HG03103 (cell line): ENCODE results near the gene NDST1.
"Not testable (repeated sequence)": the region's sequence is repeated elsewhere in the genome, so short reads cannot be mapped to it uniquely, and the experiment has no call there.

Source experiments
- ATAC-seq: cut with Tn5 transposase; IDR thresholded peaks from one replicate; pipeline ENCODE4 v1.9.1; 2021; ENCODE audit warnings: low read depth; ENCODE audit not compliant: unreplicated experiment

The NDST1 gene

GRCh38 chr5:150507474-150508276 is at the start of gene NDST1:
TSS of gene NDST1 (plus strand) at chr5:150508131. CDS start at chr5:150521255, 13,124 bp downstream.
- ATAC-seq: no peak

GRCh38 chr5:150458802-150459557 is 49.0 kb upstream of the NDST1 start:
- ATAC-seq: peak; percentile 48

GRCh38 chr5:150460781-150461180 is 47.1 kb upstream of the NDST1 start:
- ATAC-seq: peak; percentile 20

GRCh38 chr5:150461231-150461630 is 46.7 kb upstream of the NDST1 start:
- peak; percentile 80 for ATAC-seq

GRCh38 chr5:150464554-150465012 is 43.3 kb upstream of the NDST1 start:
- no peak for ATAC-seq

GRCh38 chr5:150465927-150466326 is 42.0 kb upstream of the NDST1 start:
- no peak for ATAC-seq

- ATAC-seq: no peak
These were observed 39.7 kb upstream of the NDST1 start for GRCh38 chr5:150468206-150468605.

- ATAC-seq: no peak
These were observed 38.0 kb upstream of the NDST1 start for GRCh38 chr5:150469718-150470469.

- no peak for ATAC-seq
These were observed 34.1 kb upstream of the NDST1 start for GRCh38 chr5:150473673-150474358.

- ATAC-seq: not testable (repeated sequence)
These were observed 31.4 kb upstream of the NDST1 start for GRCh38 chr5:150476568-150476967.

GRCh38 chr5:150479416-150479815 is 28.5 kb upstream of the NDST1 start:
- ATAC-seq: no peak

GRCh38 chr5:150481708-150481965 is 26.3 kb upstream of the NDST1 start:
- ATAC-seq: no peak

GRCh38 chr5:150481972-150482406 is 25.9 kb upstream of the NDST1 start:
- no peak for ATAC-seq

GRCh38 chr5:150484964-150485692 is 22.8 kb upstream of the NDST1 start:
- ATAC-seq: no peak

- ATAC-seq: no peak
These were observed 22.1 kb upstream of the NDST1 start for GRCh38 chr5:150485693-150486401.

GRCh38 chr5:150486402-150487198 is 21.3 kb upstream of the NDST1 start:
- ATAC-seq: no peak

GRCh38 chr5:150487199-150488061 is 20.5 kb upstream of the NDST1 start:
- ATAC-seq: no peak
